ENCODE results near the gene VN1R2. TPM values are rescaled to one million over a fixed set of nuclear protein-coding genes. Genes with fewer than 3 reads are reported as not detected.

Gene VN1R2
- total and polyA plus RNA-seq, 4 donors: not detected

Other genes starting within 250 kb of the VN1R2 start
- gene ERVV-1, start 244.4 kb upstream of the VN1R2 start, total RNA-seq: not detected
- gene ERVV-1, start 244.4 kb upstream of the VN1R2 start, polyA plus RNA-seq: not detected
- gene ERVV-2, start 213.6 kb upstream of the VN1R2 start, total RNA-seq: not detected
- gene ERVV-2, start 213.6 kb upstream of the VN1R2 start, polyA plus RNA-seq: not detected
- 10 to 100 TPM; 26.8 to 86.9 TPM for gene ZNF160, start 154.9 kb upstream of the VN1R2 start, total RNA-seq
- 10 to 100 TPM; 16.7 to 17.9 TPM for gene ZNF160, start 154.9 kb upstream of the VN1R2 start, polyA plus RNA-seq
- 10 to 100 TPM in 1 of 2 donors, 1 to 10 TPM in 1; 4.5 to 16.6 TPM for gene ZNF415, start 125.4 kb upstream of the VN1R2 start, total RNA-seq
- 1 to 10 TPM; 3.1 to 3.3 TPM for gene ZNF415, start 125.4 kb upstream of the VN1R2 start, polyA plus RNA-seq
- gene ZNF347, start 99.2 kb upstream of the VN1R2 start, total RNA-seq: 10 to 100 TPM; 11.5 to 17.9 TPM
- 1 to 10 TPM; 2.9 to 3.0 TPM for gene ZNF347, start 99.2 kb upstream of the VN1R2 start, polyA plus RNA-seq
- 1 to 10 TPM; 2.5 to 6.7 TPM for gene ZNF665, start 64.9 kb upstream of the VN1R2 start, total RNA-seq
- gene ZNF665, start 64.9 kb upstream of the VN1R2 start, polyA plus RNA-seq: 1 to 10 TPM; 2.0 to 2.8 TPM
- gene ZNF677, start 3.4 kb upstream of the VN1R2 start, total RNA-seq: 10 to 100 TPM; 12.6 to 44.7 TPM
- gene ZNF677, start 3.4 kb upstream of the VN1R2 start, polyA plus RNA-seq: 1 to 10 TPM; 6.7 to 7.8 TPM
- not detected for gene VN1R4, start 9.4 kb downstream of the VN1R2 start, total RNA-seq
- gene VN1R4, start 9.4 kb downstream of the VN1R2 start, polyA plus RNA-seq: not detected
- gene ZNF845, start 75.5 kb downstream of the VN1R2 start, total RNA-seq: 1 to 10 TPM; 5.8 to 8.8 TPM
- 1 to 10 TPM; 2.4 to 3.2 TPM for gene ZNF845, start 75.5 kb downstream of the VN1R2 start, polyA plus RNA-seq
- gene ZNF525, start 107.4 kb downstream of the VN1R2 start, total RNA-seq: 10 to 100 TPM in 1 of 2 donors, 1 to 10 TPM in 1; 7.1 to 19.7 TPM
- gene ZNF525, start 107.4 kb downstream of the VN1R2 start, polyA plus RNA-seq: 1 to 10 TPM; 3.2 to 4.1 TPM
- gene ZNF765, start 136.9 kb downstream of the VN1R2 start, total RNA-seq: 10 to 100 TPM in 1 of 2 donors, 1 to 10 TPM in 1; 8.6 to 11.3 TPM
- gene ZNF765, start 136.9 kb downstream of the VN1R2 start, polyA plus RNA-seq: 1 to 10 TPM; 3.6 to 4.2 TPM
- gene ZNF761, start 173.7 kb downstream of the VN1R2 start, total RNA-seq: 10 to 100 TPM in 1 of 2 donors, 1 to 10 TPM in 1; 7.9 to 11.4 TPM
- gene ZNF761, start 173.7 kb downstream of the VN1R2 start, polyA plus RNA-seq: 1 to 10 TPM; 6.4 TPM
- gene ZNF813, start 209.4 kb downstream of the VN1R2 start, total RNA-seq: 1 to 10 TPM; 2.8 to 5.3 TPM
- gene ZNF813, start 209.4 kb downstream of the VN1R2 start, polyA plus RNA-seq: 1 to 10 TPM; 1.2 TPM